ENCODE data around the gene EDIL3.

GRCh38 chr5:84251503-84251902, 133.2 kb downstream of the EDIL3 start:
- TF ChIP-seq, protein P1, sequence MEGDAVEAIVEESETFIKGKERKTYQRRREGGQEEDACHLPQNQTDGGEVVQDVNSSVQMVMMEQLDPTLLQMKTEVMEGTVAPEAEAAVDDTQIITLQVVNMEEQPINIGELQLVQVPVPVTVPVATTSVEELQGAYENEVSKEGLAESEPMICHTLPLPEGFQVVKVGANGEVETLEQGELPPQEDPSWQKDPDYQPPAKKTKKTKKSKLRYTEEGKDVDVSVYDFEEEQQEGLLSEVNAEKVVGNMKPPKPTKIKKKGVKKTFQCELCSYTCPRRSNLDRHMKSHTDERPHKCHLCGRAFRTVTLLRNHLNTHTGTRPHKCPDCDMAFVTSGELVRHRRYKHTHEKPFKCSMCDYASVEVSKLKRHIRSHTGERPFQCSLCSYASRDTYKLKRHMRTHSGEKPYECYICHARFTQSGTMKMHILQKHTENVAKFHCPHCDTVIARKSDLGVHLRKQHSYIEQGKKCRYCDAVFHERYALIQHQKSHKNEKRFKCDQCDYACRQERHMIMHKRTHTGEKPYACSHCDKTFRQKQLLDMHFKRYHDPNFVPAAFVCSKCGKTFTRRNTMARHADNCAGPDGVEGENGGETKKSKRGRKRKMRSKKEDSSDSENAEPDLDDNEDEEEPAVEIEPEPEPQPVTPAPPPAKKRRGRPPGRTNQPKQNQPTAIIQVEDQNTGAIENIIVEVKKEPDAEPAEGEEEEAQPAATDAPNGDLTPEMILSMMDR (IDR thresholded peaks at IDR 0.05) = no peak
- TF ChIP-seq POLR2A (IDR thresholded peaks at IDR 0.05) = no peak

Data from esophagus squamous epithelium (tissue), 4 donors.